GM12878 (cell line): ENCODE data around the gene GRPEL2.

Source experiments
- BCL3 ChIP-seq: IDR thresholded peaks from 2 replicates; pipeline ENCODE4 v1.6.1; 2011; ENCODE audit warnings: borderline replicate concordance, low read depth, mild to moderate bottlenecking, moderate library complexity, low read length; ENCODE audit not compliant: insufficient read depth, poor library complexity, severe bottlenecking
- BHLHE40 ChIP-seq, 2 experiments: fragments of 450-650 bp in 1 of 2; IDR thresholded peaks; 2 replicates each; pipeline ENCODE4 v1.6.1; 2011 to 2017; ENCODE audit warnings: low read depth in 2 of 2, borderline replicate concordance in 1 of 2, improper control_type of control experiment in 1 of 2, low read length in 1 of 2, mild to moderate bottlenecking in 1 of 2
- ZNF274 ChIP-seq: IDR thresholded peaks from one replicate; pipeline ENCODE4 v1.8.0; 2011; ENCODE audit not compliant: insufficient read length, insufficient read depth
- TF ChIP-seq, protein P1 (sequence below), 3 experiments: IDR thresholded peaks in 2 of 3; conservative IDR thresholded peaks in 1 of 3; 2 replicates each; pipeline ENCODE4 v1.5.1; 2011; ENCODE audit warnings: low read depth in 3 of 3, low read length in 3 of 3, mild to moderate bottlenecking in 3 of 3, control low read depth in 2 of 3, moderate library complexity in 2 of 3, inconsistent platforms in 1 of 3, mixed read lengths in 1 of 3; ENCODE audit not compliant: control insufficient read depth in 2 of 3, insufficient read depth in 1 of 3; ENCODE audit errors: extremely low read depth in 1 of 3

- no peak for TF ChIP-seq BCL3
- TF ChIP-seq ZNF274, result no peak
- TF ChIP-seq, protein P1, sequence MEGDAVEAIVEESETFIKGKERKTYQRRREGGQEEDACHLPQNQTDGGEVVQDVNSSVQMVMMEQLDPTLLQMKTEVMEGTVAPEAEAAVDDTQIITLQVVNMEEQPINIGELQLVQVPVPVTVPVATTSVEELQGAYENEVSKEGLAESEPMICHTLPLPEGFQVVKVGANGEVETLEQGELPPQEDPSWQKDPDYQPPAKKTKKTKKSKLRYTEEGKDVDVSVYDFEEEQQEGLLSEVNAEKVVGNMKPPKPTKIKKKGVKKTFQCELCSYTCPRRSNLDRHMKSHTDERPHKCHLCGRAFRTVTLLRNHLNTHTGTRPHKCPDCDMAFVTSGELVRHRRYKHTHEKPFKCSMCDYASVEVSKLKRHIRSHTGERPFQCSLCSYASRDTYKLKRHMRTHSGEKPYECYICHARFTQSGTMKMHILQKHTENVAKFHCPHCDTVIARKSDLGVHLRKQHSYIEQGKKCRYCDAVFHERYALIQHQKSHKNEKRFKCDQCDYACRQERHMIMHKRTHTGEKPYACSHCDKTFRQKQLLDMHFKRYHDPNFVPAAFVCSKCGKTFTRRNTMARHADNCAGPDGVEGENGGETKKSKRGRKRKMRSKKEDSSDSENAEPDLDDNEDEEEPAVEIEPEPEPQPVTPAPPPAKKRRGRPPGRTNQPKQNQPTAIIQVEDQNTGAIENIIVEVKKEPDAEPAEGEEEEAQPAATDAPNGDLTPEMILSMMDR (IDR thresholded peaks at IDR 0.05 in 2 of 3, conservative IDR thresholded peaks at IDR 0.05 in 1 of 3; ENCODE audit: control insufficient read depth in 2 of 3, extremely low read depth in 1 of 3, insufficient read depth in 1 of 3, low read depth in 3 of 3, low read length in 3 of 3), result no peak
- no peak for TF ChIP-seq BHLHE40 (IDR thresholded peaks at IDR 0.05; ENCODE audit: borderline replicate concordance in 1 of 2, low read depth in 2 of 2, low read length in 1 of 2)
These were observed 17.1 kb upstream of the GRPEL2 start for GRCh38 chr5:149328177-149328576.
